Stimulated activated CD4-positive, alpha-beta T cell treated with anti-CD3 and anti-CD28 coated beads, Interleukin-4, amount 100 ng/mL, for 24 hours (primary cell): ENCODE results near the gene AGAP1.

Experiments
- DNase-seq: peaks from one replicate; pipeline ENCODE4 v3.0.0-alpha.2; 2020

Gene AGAP1

DNA sequence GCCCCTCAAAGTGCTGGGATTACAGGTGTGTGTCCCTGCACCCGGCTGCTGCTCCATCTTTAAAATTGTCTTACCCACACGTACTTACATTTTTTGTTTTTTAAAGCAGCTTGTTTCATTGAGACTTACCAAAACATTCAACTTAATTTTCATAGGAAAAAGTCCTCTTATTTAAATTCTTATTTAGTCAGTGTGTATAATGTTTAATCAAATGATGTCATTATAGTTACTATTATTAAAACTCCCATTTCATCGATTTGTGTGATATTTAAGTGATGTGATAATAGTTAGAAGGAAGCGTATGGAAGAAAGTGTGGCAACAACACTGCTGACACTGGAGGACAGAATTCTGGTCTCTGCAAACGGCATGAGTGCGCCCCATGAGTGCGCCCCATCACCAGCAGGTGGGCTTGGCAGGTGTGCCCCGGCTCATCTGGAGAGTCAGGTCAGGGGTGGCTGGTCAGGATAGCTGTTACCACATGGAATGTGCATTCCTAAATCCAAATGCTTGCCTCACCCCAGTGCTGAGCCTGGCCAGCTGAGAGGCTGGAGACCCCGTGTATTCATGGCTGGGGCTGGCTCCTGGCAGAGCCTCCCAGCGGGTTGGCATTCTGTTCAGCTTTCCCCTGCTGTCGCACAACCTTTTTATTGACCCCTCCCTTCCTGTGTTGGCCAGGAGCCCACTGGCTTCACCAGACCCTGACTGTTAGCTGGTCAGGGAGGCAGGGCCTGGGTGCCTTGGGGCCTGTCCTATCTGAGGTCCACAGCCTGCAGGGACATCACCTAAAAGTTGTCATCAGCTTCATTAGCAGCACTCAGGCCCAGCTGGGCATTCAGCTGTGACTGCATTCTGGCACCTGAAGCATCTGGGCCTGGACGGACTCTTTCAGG lies 79.7 kb downstream of the AGAP1 start:
- DNase-seq = no peak

DNA sequence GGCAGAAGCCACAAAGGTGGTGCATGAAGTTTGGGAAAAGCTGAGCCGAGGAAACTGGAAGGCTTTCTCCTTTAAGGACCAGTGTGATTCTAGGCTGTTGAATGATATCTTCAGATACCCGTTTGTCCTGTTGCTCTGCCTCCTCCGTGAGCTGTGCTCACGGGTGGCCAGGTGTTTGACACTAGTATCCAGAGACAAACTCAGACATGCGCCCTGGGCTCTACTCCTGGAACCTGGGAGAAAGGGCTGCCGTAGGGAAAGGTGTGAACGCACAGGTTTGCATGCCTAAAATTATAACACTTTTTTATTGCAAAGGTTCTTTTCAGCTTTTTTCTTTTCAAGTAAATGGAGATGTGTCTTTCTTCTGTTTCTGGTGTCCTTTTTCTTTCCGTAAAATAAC lies 81.6 kb downstream of the AGAP1 start:
- DNase-seq = no peak

DNA sequence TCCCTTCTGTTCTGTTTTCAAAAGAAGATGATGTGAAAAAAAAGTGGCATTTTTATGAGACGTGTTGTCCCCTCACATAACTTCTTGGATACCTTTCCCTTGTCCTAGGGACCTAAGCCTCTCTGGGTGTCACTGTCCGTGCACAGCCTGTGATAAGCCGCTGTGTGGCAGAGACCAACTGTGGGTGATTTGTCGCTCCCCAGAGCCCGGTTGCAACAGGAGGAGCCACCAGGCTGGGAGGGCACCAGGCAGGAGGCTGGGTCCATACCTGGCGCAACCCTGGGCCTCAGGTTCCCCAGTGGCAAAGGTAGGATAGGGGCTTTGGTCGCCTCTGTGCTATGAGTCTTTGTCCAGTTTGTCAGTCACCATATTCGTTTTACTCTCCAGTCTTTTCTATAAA lies 82.1 kb downstream of the AGAP1 start:
- no peak for DNase-seq

DNA sequence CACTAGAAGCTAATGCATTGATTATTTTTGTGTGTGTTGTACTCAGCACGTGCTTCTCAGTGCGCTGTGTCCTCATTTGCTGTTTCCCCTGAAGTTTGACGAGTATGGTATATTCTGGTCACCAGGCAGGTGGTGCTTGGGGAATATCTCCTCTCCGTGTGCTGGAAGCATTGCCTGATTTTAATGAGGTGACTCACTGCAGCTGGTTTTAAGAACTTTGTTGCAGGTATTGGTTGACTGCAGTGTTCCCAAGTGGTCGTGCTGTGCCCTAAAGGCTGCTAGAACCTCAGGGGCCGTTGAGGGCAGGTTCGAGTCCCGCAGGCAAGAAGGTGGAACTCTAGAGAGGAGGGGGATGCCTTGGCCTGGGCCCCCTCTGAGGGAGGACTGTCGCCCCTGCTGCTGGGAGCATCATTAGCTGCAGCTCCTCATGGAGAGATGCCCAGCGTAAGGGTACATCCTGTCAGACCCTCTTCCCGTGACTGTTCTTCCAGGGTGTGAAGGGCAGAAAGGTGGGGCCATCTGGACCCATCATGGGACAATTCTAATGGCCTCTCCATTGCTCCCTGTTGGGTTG lies 82.6 kb downstream of the AGAP1 start:
- no peak for DNase-seq

DNA sequence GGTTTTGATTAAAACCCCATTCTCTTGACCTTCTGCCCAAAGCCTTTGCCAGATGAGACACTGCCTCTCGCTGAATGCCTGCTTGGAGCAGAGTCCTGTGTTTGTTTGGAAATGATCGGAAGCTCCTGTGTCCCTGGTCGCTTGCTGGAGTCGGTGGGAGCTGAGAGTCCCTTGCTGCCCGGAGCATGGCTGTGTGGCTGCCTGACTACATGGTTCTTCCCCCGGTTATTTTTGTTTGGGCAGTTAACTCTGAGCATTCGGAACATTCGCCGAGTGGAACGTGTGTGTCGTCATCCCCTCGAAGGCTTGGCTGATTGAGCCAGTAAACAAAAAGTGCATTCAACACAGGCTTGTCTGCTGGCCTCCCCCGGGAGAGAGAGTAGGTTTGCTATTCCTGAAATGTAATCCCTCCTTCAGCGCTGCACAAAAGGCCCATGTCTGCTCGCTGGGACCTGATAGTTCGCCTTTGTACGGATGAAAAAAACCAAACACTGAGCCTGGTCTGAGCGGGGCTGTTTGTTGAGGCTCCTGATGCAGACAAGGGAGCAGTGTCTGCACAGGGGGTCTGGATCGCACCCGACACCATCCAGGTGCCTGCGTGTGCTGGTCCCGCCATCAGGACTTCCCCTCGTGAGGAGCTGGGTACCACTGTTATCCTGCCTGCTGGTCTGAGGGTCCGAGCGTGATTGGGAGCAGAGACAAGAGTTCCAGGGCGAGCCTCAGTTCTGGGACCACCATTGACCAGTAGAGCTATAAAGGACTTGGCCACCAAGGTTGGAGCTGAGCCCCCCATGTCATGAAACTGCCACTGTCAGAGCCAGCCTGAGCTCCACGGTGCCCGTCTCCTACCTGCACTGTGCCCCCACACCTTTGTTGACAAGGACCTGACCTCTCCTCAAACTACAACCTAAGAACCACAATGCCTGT lies 83.8 kb downstream of the AGAP1 start:
- no peak for DNase-seq

DNA sequence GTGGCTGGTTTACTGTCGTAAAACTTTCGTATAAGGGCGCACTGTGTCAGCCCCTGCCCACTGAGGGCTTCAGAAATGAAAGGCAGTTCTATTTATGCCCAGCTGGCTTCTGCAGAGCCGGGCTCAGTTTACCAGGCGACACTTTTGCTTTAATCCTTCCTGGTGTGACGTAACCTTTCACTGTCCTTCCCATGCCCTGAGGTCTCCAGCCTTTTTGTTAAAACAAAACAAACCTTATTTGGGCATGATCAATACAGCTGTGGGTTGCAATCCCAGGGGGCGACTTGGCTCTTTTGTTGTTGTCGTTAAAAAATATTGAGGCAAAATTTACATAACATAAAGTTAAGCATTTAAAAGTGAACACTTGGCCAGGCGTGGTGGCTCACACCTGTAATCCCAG lies 85.3 kb downstream of the AGAP1 start:
- DNase-seq = no peak

DNA sequence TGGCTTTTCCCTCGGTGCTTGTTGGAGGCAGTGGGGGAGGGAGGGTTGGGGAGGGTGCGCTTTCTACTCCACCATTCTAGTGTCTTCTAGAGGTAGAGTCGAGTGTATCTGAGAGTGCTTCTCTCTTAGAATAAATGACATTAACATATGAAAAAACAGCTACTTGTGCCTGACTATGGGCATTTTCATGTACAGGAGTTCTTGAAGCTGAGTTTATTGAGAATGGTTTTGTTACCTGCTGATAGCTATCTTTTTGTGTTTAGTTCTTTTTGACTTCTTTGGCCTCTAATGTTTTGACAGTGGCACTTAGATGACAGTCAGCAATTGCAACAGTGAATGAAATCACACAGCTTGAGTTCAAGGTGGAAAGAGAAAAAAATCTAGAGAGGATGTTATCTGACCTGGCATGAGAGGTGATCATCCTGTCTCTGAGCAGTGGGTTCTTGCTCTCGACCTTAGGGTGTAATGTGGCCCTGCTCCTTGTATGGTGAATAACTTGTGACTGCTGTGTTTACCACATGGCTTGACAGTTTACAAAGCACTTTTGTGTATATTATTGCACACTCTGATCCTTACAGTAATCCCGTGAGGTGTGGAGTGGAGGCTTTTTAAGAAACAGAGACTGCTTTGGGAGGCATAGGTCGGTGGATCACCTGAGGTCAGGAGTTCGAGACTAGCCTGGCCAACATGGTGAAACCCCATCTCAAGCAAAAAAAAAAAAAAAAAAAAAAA lies 86.7 kb downstream of the AGAP1 start:
- DNase-seq = no peak

DNA sequence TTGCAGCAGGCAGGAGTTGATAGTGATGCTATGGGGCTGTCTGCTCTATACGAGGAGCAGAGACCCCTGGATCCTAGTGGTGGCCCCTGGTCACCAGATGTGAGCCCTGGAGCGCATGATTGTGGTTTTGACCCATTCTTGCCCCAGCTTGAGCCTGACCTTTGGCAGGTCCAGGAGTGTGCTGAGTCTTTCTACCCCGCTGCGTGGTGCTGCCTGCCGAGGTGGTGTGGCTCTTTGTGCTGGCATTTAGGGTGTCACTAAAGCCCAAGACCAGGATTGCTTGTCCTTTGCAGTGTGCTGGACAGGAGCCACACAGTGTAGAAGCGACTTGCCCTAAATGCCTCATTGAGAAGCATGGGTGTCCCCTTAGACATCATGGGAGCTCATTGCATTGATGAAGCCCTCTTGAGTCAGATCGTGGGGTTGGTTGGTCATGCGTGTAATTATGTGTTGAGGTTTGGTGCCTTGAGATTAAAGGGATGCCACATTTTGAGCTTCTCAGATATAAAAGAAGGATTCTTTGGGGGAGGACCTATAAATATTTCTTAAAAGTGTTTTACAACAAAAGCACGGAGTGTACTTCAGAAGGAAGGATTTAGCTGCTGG lies 88.3 kb downstream of the AGAP1 start:
- no peak for DNase-seq

DNA sequence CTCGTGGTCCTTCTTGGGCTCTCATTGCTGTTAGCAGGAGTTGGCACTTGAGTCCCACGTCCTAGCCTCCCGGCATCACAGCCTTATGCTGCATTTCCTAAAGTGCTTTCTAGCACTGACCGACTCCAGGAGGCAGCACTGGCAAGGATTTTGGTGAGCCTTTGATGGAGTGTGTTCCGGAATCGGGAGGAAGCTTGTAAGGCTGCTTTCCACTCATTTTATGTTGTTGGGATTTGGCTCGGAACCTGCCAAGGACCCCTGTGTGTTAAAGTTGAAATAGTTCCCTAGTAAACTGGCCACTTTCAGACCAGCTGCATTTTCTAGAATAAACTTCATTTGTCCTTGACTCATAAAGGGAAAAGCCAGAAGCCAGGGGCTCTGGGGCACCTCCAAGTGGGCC lies 88.9 kb downstream of the AGAP1 start:
- no peak for DNase-seq

DNA sequence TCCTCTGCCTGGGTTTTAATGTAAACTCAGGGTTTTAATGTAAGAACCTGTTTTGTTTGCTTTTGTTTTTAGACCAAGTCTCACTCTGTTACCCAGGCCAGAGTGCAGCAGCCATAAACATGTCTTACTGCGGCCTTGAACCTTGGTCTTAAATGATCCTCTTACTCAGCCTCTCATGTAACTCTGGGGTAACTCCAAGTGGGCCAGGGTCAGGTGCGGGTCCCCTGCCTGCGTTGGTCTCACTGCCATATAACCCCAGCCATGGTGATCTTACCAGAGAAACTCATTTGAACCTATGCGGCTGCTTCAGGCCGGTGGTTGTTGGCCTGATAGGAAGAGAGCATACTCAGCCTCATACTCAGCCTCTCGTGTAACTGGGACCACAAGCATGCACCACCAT lies 89.3 kb downstream of the AGAP1 start:
- no peak for DNase-seq

DNA sequence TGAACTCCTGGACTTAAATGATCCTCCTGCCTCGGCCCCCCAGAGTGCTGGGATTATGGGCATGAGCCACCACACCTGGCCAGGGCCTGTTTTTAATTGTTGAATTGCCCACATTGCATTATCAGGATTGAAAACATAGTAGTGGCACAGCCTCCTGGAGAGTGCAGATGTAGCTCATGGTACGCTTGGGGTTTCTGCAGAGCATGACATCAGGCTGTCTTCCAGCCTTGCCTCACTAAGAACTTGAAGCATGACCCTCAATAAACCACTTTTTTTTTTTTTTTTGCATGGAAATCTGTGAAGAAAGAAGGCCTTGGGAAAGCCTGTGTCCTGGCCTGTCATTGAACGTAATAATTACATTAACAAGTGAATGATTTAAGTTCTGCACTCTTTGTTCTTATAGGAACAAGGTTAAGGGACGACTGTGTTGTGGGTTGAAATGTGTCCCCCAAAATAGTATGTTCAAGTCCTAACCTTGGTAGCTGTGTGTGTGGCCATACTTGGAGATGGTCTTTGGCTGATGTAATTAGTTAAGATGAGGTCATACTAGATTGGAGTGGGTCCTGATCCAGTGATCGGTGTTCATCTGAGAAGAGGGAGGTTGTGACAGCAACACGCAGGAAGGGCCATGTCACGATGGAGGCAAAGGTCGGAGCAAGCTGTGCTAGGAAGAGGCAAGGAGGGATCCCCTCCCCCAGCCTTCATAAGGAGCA lies 90.2 kb downstream of the AGAP1 start:
- no peak for DNase-seq

DNA sequence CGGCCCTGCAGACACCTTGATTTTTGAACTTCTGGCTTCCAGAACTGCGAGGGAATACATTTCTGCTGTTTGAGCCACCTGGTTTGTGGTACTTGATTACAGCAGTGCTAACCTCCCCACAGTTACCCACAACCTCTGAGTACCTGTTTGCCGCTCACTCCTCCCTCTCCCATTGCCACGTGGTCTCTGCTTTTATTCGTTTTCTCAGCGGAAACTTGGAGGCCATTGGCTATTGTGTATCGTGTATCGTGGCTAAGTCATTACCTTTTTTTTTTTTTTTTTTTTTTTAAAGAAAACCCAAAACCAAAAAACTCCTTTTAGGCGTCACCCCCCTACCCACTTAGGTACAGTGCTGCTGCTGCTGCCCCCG lies 90.8 kb downstream of the AGAP1 start:
- no peak for DNase-seq

DNA sequence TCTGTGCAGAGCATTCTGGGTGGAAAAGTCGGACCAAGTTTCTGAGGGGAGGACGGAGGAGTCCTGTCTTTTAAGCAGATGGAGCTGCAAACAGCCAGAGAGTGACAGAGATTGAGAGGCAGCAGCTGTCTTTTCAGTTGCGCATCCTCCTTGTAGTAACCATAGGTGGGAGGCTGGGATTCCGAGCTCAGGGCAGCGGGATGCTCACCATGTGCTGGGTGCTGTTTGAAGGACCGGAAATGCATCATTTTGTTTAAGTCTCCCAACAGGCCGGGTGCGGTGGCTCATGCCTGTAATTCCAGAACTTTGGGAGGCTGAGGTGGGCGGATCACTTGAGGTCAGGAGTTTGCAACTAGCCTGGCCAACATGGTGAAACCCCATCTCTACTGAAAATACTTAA lies 93.4 kb downstream of the AGAP1 start:
- DNase-seq = no peak

DNA sequence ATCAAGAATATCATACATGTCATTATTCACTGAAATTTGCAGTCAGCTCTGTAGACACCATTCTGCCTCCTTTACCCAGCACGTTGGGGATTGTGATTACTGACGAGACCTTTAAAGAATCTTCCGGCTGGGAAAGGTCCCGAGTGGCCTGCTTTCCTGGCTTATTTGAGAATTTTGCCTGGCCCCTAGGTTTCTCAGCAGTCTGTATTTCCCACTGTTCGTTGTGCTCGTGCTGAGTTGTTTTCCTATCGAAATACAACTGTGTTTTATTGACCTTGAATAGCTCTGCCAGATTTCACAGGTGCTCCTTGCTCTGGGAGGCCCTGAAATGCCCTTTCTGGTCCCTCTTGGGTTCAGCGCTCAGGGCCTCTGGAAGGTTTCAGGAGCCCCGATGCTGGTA lies 94.9 kb downstream of the AGAP1 start:
- DNase-seq = no peak

DNA sequence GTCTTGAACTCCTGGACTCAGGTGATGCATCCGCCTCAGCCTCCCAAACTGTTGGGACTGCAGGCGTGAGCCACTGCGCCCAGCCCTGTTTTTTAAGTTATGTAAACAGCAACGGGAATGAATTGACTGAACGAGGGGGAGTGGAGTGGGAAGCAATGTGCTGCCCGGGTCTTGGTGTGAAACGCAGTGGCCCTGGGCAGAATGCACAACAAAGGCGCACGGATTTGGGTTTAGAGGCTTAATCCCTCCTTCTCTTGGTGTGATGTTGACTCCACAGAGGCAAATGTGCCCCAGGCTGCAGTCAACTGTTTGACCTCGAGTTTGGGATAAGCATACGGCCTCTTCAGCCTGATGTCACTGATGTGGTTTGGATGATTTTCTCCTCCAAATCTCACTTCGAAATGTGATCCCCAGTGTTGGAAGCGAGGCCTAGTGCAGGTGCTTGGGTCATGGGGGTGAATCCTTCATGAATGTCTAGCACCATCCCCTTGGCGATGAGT lies 97.4 kb downstream of the AGAP1 start:
- no peak for DNase-seq

DNA sequence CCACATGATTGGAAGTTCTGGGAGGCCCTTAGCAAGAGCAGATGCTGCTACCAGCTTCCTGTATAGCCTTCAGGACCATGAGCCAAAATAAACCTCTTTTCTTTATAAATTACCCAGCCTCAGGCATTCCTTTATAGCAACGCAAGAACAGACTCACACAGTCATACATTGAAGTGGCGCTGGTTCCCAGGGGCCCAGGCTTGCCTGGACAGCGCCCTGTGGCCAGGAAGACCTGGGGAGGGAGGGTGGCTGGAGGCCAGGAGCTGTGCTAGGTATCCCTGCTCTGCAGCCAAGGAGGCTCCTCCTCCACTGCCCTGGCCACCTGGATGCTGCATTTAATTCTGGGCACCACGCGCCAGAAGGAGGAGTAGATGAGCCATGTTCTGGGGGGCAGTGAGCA lies 98.1 kb downstream of the AGAP1 start:
- no peak for DNase-seq

DNA sequence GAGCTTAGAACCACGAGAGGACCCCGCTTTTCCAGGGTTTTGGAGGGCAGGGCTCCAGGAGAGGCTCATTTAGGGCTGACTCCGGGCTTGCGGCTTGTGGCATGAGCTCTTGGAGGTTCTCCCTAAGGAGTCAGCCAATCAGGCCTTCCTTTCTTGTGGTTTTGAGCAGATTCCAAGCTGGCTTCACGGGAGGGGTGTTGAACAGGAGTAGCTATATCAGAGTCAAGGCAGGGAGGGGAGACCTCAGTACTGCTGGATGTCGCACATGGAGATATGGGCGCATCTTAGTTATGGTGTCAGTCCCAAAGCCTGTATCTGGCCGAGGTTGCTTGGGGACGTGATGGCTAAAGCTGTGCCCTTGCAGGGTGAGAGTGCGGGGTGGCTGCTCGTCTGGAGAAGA lies 98.6 kb downstream of the AGAP1 start:
- no peak for DNase-seq

DNA sequence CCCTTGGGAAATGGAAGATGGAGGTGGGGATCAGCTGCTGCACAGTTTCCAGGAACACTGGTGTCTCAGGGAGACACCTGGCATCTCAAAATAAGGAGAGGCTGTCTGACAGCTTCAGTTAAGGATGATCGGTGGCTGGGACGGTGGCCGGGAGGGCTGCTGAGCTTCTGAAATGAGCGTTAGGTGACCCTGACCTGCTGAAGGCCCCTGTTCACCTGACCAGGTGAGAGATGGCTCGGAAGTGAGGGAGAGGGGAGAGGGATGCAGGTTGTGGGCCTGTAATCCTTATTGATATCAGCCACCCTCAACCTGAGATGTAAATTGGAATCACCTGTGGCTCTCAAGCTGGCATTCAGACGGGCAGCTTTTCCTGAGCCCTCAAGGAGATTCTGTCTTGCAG lies 99.0 kb downstream of the AGAP1 start:
- DNase-seq = no peak

DNA sequence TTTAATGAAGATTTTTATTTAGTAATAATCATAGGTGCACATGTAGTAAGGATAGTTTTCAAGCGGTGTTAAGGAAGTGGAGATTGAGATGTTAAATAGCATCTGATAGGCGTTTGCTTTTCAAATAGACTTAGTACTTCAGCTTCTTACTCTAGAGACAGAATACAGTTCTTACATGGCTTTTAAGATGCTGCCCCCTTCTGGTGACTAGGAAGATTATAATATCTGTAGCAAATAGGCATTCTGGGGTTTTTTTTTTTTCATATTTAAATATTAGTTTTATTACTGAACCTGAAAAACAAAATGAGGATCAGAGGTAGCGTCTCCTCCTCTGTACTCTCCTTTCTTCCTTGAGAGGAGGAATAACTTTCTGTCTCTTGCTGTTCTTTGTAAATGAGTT lies 100.2 kb downstream of the AGAP1 start:
- no peak for DNase-seq

DNA sequence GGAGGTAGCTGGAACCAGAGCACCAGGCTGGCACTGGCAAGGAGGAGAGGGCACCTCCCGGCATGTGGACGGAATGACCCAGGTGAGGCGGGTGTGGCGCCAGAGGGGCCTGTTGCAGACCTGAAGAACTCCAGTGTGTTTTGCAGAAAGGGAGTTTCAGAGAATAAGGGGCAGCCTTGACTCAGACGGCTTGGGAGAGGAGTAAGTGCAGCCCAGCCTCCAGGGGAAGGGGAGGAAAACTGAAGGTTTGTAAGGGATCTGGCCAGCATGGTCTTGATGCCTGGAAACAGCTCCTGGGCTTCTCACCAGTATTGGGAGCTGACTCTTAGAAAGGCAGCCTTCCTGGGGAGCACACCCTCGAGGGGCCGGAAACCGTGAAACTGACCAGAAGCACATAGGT lies 101.1 kb downstream of the AGAP1 start:
- DNase-seq = no peak

DNA sequence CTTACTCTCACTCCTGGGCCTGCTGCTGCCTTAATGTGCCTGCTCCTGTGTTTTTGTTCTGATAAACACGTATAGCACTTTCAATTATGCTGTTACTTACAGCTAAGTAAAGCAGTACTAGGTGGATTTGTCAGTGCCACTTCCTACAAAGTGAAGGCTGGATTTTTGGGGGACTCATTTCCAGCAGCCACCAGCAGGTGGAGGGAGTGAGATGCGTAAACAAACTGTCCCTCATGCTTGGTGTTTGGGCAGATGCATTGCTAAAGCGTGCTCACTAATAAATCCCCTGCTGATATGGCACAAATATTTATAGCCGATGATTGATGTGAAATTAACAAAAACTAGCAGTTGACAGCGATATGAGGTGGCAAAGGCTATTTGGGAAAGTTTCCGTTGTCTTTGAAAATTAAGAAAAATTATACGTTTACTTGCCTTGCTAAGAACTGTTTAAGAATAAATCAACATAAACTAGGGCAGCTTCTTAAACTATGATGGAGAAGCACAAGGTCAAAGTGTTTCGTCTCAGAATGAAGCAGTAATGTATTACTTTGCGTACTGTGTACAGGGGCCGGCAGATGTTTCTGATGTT lies 101.7 kb downstream of the AGAP1 start:
- peak; percentile 20 for DNase-seq
